Upper lobe of left lung (tissue), 6 donors: ENCODE measurements around the gene GUK1. TPM values are rescaled to one million over a fixed set of nuclear protein-coding genes. Genes with fewer than 3 reads are reported as not detected.

Experiments
- ATAC-seq, 2 donors: fragments of 200-7000 bp; cut with Tn5 transposase; one replicate each; pipeline ENCODE4 v1.9.1; 2022; ENCODE audit warnings: mild to moderate bottlenecking in 2 of 2, moderate library complexity in 2 of 2; ENCODE audit not compliant: low FRiP score in 2 of 2
- DNase-seq, 2 donors: peaks; one replicate each; pipeline ENCODE4 v3.0.0-alpha.2; 2019 to 2020
- H3K27ac ChIP-seq, 4 donors: fragments of 200-600 bp; sonication (generic); one replicate each; pipeline ENCODE4 v1.5.1; 2016 to 2019
- H3K27me3 ChIP-seq, 4 donors: fragments of 200-600 bp; sonication (generic); one replicate each; pipeline ENCODE4 v1.5.1; 2017 to 2019
- H3K36me3 ChIP-seq, 4 donors: fragments of 200-600 bp; sonication (generic); one replicate each; pipeline ENCODE4 v1.5.1; 2016 to 2019
- H3K4me1 ChIP-seq, 4 donors: fragments of 200-600 bp; sonication (generic); one replicate each; pipeline ENCODE4 v1.5.1; 2018 to 2019
- H3K4me3 ChIP-seq, 4 donors: fragments of 200-600 bp; sonication (generic); one replicate each; pipeline ENCODE4 v1.5.1; 2017 to 2019; ENCODE audit warnings: mild to moderate bottlenecking in 2 of 4, moderate library complexity in 1 of 4
- H3K9me3 ChIP-seq, 4 donors: fragments of 200-600 bp; sonication (generic); one replicate each; pipeline ENCODE4 v1.5.1; 2018 to 2019
- CTCF ChIP-seq, 6 experiments: fragments of 450-650 bp in 4 of 6; fragments of 200-600 bp in 2 of 6; sonication (generic) in 2 of 6; IDR thresholded peaks; one replicate each; pipeline ENCODE4 v1.5.1; 2016 to 2019; ENCODE audit warnings: antibody characterized with exemption in 6 of 6
- EP300 ChIP-seq, 4 donors: sonication (generic); formaldehyde crosslinking; IDR thresholded peaks; one replicate each; pipeline ENCODE4 v1.5.1; 2017; ENCODE audit warnings: antibody characterized with exemption in 4 of 4, control low read depth in 2 of 4
- POLR2A ChIP-seq, 4 donors: fragments of 450-650 bp; IDR thresholded peaks; one replicate each; pipeline ENCODE4 v1.5.1; 2016 to 2017; ENCODE audit warnings: antibody characterized with exemption in 4 of 4, mild to moderate bottlenecking in 2 of 4
- POLR2AphosphoS5 ChIP-seq, 2 donors: sonication (generic); formaldehyde crosslinking; IDR thresholded peaks; one replicate each; pipeline ENCODE4 v1.5.1; 2017; ENCODE audit warnings: antibody characterized with exemption in 2 of 2
- WGBS, 2 donors: methylation state at CpG; one replicate each; pipeline ENCODE4 v1.1.5; 2017 to 2018; 5-methylcytosine and 5-hydroxymethylcytosine counted together
- total RNA-seq, 6 donors: library from RNA; depleted of rRNA in 4 of 6; stranded (reverse); fragments of >200 nt in 4 of 6; gene quantifications; one replicate each; pipeline versions ENCODE4 v1.1.0 to v1.2.1, GENCODE V29; 2016 to 2021
- donor health status: DM: no; HTN: no; CAD: no; lungs with moderate emphysema.
- donor health status: DM: no; HTN: yes; CAD: no; lungs with severe emphysema.

Gene GUK1
- total RNA-seq, 6 donors from 2014 or later: 198 to 385 (median 269) TPM

DNA sequence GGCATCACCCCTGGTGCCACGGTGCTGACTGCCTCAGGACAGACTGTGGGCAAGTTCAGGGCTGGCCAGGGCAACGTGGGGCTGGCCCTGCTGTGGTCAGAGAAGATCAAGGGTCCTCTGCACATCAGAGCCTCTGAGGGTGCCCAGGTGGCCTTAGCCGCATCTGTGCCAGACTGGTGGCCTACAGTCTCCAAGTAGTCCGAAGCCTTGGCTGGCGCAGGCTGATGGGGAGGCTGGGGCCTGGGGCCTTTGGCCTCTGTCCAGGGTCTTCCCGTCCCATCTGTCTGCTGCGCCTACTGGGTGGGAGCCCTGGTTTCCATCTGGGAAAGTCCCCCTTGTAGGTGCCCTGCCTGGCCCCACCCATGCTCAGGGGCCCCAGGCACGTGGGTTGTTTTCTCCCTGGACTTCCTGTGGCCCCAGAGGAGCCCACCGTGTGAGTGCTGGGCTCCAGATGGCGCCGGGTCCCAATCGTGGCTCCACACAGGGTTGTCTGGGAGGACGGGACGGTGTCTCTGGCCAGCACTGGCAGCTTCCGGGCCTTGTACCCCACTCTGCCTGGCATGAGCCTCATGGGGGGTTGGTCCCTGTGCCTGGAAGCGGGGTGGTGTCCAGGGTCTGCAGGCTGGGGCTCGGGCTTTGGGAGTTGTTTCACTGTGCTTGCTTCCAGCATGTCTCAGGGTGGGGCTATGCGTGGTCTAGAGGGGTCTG lies 35.4 kb downstream of the GUK1 start:
- H3K27ac ChIP-seq: peak overlapping the region; percentile 58 to 86 (median 71)

GRCh38 chr1:228176024-228176395 lies 35.9 kb downstream of the GUK1 start:
- peaks cover 30 to 51% (median 39%) of the 10 kb centered on the region in 4 donors for H3K4me1 ChIP-seq
- ATAC-seq: no peak
- no peak for DNase-seq
- H3K27me3 ChIP-seq: no peaks in the 10 kb centered on the region
- H3K36me3 ChIP-seq: peaks cover 0 to 12% (median 7%) of the 10 kb centered on the region in 4 donors
- no peak for TF ChIP-seq POLR2A (IDR thresholded peaks at IDR 0.05)
- no peak for TF ChIP-seq CTCF (IDR thresholded peaks at IDR 0.05)
- TF ChIP-seq EP300 (IDR thresholded peaks at IDR 0.05): no peak
- TF ChIP-seq POLR2AphosphoS5 (IDR thresholded peaks at IDR 0.05): no peak
- peak overlapping the region in 2 of 4 donors; percentile 34 to 46 for H3K4me3 ChIP-seq
- WGBS, 2 donors: 86% methylated on average over 4 of the region's 4 CpGs; no CpG with 5 or more reads in 1 of the 2 donors
- no peaks in the 10 kb centered on the region for H3K9me3 ChIP-seq
- H3K27ac ChIP-seq: peak overlapping the region; percentile 33 to 86 (median 71)

More for the DNA sequence above, 35.4 kb downstream of the GUK1 start:
- H3K4me3 ChIP-seq: peak overlapping the region in 2 of 4 donors; percentile 34 to 46
- H3K36me3 ChIP-seq: peaks cover 0 to 12% (median 7%) of the 10 kb centered on the region in 4 donors
- ATAC-seq: no peak
- H3K27me3 ChIP-seq: no peaks in the 10 kb centered on the region
- TF ChIP-seq EP300 (IDR thresholded peaks at IDR 0.05) (no peak), CTCF (IDR thresholded peaks at IDR 0.05) (no peak)
- peaks cover 27 to 48% (median 39%) of the 10 kb centered on the region in 4 donors for H3K4me1 ChIP-seq
- H3K9me3 ChIP-seq: no peaks in the 10 kb centered on the region
- WGBS, 2 donors: 64 to 88% methylated on average over 7 to 18 of the region's 18 CpGs
- no peak for DNase-seq

- peak overlapping the region in 2 of 4 donors; percentile 34 to 46 for H3K4me3 ChIP-seq
- H3K36me3 ChIP-seq: peaks cover 0 to 12% (median 7%) of the 10 kb centered on the region in 4 donors
- WGBS, 2 donors: 70 to 92% methylated on average over 9 to 18 of the region's 19 CpGs
- DNase-seq (peak in 1 of 2 donors; percentile 79), ATAC-seq (no peak)
- no peaks in the 10 kb centered on the region for H3K27me3 ChIP-seq
- peaks cover 31 to 57% (median 41%) of the 10 kb centered on the region in 4 donors for H3K4me1 ChIP-seq
- H3K9me3 ChIP-seq: no peaks in the 10 kb centered on the region
- TF ChIP-seq POLR2A (IDR thresholded peaks at IDR 0.05) (no peak), CTCF (IDR thresholded peaks at IDR 0.05) (no peak), EP300 (IDR thresholded peaks at IDR 0.05) (no peak), POLR2AphosphoS5 (IDR thresholded peaks at IDR 0.05) (no peak)
- H3K27ac ChIP-seq: peak overlapping the region; percentile 33 to 86 (median 71)
These were observed 36.5 kb downstream of the GUK1 start for GRCh38 chr1:228176461-228177182.

DNA sequence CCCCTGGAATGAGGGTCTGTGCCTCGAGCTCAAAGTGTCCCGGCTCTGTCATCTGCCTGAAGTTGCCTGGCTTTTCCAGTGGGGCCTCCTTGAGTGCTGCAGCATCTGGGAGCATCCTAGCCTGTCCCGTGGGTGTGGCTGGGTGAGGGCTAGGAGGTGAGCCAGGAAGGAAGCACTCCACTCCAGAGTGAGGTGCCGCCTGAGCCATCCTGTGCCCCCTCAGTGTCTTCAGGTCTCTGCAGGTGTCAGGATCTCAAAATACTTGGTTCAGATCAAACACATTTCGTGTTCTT lies 37.0 kb downstream of the GUK1 start:
- Histone ChIP-seq H3K9me3 (no peaks in the 10 kb centered on the region), H3K27me3 (no peaks in the 10 kb centered on the region), H3K36me3 (peaks cover 0 to 12% (median 7%) of the 10 kb centered on the region in 4 donors), H3K4me3 (peak overlapping the region in 1 of 4 donors; percentile 46), H3K27ac (peak overlapping the region; percentile 33 to 86 (median 71)), H3K4me1 (peaks cover 31 to 61% (median 43%) of the 10 kb centered on the region in 4 donors)
- ATAC-seq: no peak
- TF ChIP-seq POLR2AphosphoS5 (IDR thresholded peaks at IDR 0.05) (no peak), CTCF (IDR thresholded peaks at IDR 0.05) (no peak), POLR2A (IDR thresholded peaks at IDR 0.05) (no peak), EP300 (IDR thresholded peaks at IDR 0.05) (no peak)
- 72 to 88% methylated on average over 4 to 5 of the region's 5 CpGs for WGBS, 2 donors
- DNase-seq: no peak
